NCI-H524 treated with DMSO at 0.1 percent for 48 hours (cell line): ENCODE results near the gene ASB18.

Experiments used
- DNase-seq: peaks from one replicate; lab custom pipeline; 2025; lab: John Stamatoyannopoulos, UW

ASB18 gene

DNA sequence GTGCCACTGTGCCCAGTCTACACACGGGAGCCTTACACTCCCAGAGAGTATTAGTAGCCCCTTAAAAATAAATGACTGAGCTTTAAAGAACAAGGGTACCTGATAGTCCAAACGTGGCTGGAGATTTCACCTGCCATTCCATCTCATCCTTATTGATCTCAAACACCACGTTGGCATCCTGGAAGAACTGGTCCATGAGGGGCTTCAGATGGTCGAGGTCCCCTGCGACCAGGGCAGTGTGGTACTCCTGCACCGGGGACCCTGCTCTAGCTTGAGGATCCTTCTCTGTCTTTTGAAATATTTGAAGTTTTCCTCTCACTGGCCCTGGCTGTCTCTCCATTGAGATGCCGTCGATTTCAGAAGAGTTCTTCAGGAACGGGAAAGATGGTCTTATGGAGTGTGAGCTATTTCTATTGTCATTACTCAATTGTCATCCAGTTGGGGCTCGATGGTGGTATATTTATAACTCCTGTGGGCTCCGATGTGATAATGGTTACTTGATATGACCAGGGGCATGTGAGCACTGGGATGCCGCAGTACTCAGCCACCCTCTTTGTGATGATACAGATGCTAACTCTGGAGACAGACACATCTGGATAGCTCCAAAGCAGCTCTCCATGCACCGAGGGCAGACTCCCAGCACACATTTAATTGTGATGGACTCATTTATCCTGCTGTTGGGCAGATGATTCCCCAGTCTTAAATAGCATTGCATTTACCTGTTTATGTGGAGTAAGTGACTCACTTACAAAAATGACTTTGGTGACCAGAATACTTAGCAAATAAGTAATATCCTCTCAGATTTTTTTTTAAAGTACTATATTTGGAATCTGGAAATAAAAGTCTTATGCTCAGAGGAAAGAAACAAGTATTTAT is 22.8 kb downstream of the ASB18 start:
- DNase-seq, result no peak

- DNase-seq, result no peak
These were observed 23.8 kb downstream of the ASB18 start for GRCh38 chr2:236240228-236240990.

DNA sequence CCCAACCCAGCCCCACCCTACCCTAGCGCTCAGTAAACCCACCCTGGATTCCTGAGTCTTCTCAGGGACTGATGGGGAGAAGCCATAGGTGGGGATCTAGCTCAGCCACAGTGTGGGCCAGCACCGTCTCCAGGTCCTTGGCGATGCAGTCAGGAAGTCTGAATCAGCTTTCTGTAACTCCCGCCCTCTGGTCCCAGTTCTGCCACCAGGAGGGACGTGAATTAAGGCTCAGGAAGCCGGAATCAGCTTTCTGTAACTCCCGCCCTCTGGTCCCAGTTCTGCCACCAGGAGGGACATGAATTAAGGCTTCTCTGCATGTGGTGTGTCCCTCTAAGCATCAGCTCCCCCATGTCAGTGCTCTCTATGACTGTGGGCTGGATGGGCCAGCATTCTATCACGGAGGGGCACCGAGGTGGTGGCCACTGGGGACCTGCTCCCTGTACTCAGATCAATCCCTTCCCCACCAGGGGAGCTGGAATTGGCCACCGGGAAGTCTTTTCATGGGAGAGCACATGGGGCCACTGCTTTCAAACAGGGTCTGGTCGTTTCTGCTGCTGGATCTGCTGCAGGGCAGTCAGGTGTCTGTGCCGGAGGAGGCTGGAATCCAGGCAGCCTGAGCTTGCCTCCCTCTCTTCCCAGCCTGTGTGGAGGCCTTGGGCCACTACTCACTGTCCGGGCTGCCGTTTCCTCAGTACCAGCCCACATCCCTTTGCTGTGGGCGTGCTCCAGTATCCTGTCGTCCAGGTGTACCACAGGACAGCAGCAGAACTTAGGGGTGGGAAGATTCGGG is 24.7 kb downstream of the ASB18 start:
- DNase-seq, result no peak

GRCh38 chr2:236238751-236239150 is 25.5 kb downstream of the ASB18 start:
- DNase-seq, result no peak

DNA sequence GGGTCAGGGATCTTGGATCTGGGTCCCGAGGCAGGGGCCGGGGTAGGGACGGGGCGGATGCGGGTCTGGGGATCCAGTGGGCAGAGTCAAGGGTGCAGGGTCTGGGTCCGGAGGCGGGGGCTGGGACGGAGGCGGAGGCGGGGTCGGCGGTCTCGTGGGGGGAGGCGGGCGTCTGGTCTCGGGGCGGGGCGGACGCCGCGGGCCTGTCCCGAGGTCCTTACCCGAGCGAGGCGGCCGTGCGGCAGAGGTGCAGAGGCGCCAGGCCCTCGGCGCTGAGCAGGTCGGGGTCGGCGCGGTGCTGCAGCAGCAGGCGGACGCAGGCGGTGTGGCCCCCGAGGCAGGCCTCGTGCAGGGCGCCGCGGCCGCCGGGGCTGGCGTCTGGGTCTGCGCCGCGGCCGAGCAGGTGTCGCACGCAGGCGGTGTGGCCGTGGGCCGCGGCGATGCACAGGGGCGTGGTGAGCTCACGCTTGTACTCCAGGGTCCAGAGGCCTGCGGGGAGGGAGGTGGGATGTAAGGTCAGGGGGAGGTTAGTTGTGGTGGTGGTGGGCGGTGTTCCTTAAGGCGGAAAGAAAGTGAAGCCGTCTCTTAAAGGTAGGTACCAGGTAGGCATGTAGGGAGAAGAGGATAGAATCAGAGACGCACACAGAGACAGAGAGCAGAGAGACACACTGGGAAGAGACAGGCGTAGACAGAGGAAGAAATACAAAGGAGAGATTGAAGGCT is 26.6 kb downstream of the ASB18 start:
- no peak for DNase-seq

- DNase-seq, result no peak
These were observed 27.4 kb downstream of the ASB18 start for GRCh38 chr2:236236559-236237452.

GRCh38 chr2:236229186-236229585 is 35.0 kb downstream of the ASB18 start:
- no peak for DNase-seq

DNA sequence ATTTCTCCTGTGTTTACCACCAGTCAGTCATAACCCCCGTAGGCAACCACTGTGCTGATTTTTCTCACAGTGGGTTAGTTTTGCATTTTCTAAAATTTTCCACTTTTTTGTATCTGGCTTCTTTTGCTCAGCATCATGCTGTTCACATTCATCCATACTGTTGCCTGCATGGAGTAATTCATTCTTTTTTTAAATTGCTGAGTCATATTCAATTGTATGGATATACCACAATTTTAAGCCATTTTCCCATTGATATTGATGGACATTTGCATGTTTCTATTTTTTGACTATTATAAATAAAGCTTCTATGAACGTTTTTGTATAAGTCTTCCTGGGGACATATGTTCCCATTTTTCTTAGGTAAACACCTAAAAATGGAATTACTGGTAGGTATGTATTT is 40.5 kb downstream of the ASB18 start:
- no peak for DNase-seq

GRCh38 chr2:236221798-236222197 is 42.4 kb downstream of the ASB18 start:
- no peak for DNase-seq

DNA sequence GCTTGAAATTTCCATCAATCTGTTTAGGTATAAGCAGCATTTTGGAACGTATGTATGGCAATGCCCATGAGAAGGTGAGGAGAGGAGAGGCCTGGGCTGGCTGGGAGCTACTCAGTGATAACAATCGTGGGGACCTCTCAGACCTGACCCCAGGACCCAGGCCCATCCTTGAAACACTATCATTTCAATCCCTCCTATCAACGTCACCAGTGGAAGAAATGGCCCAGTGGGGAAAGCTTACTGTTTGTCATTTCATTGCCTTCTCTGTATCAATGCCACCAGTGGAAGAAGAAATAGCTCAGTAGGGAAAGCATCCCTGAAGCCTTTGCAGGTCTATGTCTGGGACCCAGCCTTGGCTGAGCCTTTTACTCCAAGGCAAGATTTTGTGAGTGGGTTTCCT is 44.8 kb downstream of the ASB18 start:
- DNase-seq, result no peak

- no peak for DNase-seq
These were observed 46.3 kb downstream of the ASB18 start for GRCh38 chr2:236217926-236218325.

DNA sequence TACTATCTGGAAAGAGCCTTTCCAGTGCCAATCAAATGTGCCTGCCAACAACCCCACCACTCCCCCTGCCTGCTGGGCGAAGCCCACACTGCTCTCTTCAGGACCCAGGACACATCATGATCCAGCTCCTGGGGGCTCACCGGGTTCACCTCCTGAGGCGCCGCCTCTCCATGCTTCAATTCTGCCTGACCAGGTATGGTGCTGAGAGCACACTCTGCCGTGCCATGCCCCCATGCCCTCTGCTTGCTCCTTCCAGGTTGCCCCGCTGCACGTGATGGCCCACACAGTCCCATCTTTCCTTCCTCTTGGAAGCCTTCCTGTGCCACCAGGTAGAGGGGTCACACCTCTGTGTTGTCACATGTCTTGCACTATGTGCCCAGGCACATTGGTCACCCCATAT is 47.5 kb downstream of the ASB18 start:
- no peak for DNase-seq

GRCh38 chr2:236215761-236216333 is 48.4 kb downstream of the ASB18 start:
- no peak for DNase-seq

DNA sequence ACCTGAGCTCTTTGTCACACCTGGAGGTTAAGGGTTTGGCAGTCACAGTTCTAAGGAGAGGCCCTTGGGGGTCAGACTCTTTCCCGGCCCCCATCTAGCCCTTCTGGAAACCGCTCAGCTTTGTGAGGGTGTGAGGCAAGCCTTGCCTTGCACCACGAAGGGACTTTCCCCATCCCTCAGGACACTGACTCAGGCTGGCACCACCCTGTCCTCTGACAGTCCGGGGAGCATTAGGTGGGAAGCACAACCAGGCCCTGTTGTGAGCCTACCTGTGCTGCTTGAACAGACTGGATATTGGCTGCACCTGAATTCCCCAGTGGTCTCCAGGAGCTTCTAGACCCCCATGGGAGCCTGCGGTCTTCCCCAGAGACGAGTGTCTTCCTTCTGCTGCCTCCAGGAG is 49.0 kb downstream of the ASB18 start:
- no peak for DNase-seq

DNA sequence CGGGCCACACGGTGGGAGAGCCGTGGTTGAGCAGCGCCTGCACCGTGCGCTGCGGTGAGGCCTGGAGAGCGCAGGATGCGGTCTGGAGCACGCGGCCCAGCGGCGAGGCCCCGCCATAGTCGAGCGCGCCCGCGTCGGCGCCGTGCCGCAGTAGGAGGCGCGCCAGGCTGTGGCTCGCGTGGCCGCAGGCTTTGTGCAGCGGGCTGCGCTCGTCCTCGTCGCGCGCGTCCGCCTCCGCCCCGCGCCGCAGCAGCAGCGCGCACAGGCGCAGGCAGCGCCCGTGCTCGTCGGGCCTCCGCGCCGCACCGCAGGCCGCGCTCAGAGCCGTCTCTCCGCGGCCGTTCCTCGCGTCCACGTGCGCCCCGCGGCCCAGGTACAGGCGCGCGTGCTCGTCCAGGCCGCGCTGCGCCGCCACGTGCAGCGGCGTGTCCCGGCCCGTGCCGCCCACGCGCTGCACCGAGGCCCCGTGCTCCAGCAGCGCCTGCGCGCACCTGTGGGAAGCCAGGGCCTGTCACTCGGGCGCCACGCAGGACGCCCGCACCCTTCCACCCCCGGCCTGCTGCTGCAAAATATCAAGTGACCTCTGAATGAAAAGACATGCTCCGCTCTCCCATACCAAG is 49.7 kb downstream of the ASB18 start:
- no peak for DNase-seq

DNA sequence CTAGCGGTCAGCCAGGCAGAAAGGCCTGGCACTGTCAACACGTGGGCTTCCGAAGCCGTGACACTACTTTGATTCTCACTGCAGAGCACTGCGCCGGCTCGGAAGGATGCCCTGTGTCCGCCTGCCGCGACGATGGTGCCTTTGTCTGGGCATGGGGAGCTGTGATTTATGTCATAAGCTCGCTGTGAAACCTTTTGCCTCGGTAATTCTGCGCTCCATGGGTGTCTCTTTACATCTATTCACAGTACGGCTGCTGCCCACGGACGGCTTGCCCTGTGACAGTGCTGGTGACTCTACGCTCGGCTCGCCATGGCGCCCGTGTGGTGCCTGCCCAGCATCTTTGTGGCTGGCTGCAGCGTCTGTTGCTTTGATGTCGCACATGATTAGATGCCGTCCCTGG is 52.9 kb downstream of the ASB18 start:
- no peak for DNase-seq

DNA sequence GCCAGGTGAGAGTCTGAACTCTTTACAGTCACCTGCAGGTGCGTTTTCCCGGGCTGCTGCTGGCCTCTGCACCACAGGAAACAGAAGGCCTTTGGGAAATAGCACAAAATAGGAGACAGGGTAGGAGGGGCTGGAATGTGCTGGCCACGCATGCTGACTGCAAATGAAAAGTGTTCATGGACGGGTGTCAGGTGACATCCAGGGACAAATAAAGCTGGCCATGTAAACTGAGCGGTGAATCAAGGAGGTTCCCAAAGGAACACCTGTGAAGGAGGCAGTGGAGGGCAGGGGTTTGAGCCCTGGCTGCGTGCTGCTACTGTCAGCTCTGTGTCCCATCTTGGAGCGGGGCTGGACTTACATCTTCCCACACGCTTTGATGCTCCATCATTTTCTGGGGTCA is 53.7 kb downstream of the ASB18 start:
- DNase-seq, result no peak

DNA sequence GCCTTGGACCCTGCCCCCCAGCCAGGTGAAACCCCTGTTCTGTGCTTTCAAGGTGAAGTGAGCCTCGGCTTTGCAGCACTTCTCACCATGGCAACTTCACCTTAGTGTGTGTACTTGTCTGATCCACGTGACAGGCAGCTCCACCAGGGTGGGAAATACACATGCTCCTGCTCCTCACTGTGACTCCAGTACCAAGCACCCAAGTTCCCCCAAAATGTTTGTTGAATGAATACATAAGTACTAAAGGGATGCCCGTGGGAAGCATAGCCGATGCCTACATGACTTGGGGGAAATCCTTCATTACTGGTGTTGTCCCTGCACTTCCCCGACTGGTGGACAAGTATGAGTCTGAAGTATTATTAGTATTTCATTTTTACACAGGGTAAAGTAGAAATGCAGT is 54.2 kb downstream of the ASB18 start:
- no peak for DNase-seq

GRCh38 chr2:236209535-236209934 is 54.7 kb downstream of the ASB18 start:
- DNase-seq, result no peak
